ENCODE measurements around the gene PEX3.
"Not testable (repeated sequence)": the region's sequence is repeated elsewhere in the genome, so short reads cannot be mapped to it uniquely, and the experiment has no call there.

Gene PEX3

GRCh38 chr6:143449082-143449713, 1.4 kb upstream of the PEX3 start:
- DNase-seq: no peak

GRCh38 chr6:143449714-143450452, 722 bp upstream of the PEX3 start:
- no peak for DNase-seq

GRCh38 chr6:143451531-143451930, 926 bp downstream of the PEX3 start:
- DNase-seq: no peak

- no peak for DNase-seq
Observed at GRCh38 chr6:143457563-143458359, 7.2 kb downstream of the PEX3 start.

GRCh38 chr6:143465546-143465945, 14.9 kb downstream of the PEX3 start:
- no peak for DNase-seq

- DNase-seq: no peak
Observed at GRCh38 chr6:143468026-143468425, 17.4 kb downstream of the PEX3 start.

GRCh38 chr6:143468823-143469222, 18.2 kb downstream of the PEX3 start:
- not testable (repeated sequence) for DNase-seq

GRCh38 chr6:143471822-143472221, 21.2 kb downstream of the PEX3 start:
- DNase-seq: no peak

- no peak for DNase-seq
Observed at GRCh38 chr6:143476545-143476944, 25.9 kb downstream of the PEX3 start.

GRCh38 chr6:143478479-143479062, 28.0 kb downstream of the PEX3 start:
- DNase-seq: no peak

GRCh38 chr6:143482593-143482992, 32.0 kb downstream of the PEX3 start:
- DNase-seq: no peak

- DNase-seq: no peak
Observed at GRCh38 chr6:143485967-143486366, 35.4 kb downstream of the PEX3 start.

- DNase-seq: no peak
Observed at GRCh38 chr6:143486752-143487151, 36.1 kb downstream of the PEX3 start.

- DNase-seq: no peak
Observed at GRCh38 chr6:143490244-143490643, 39.6 kb downstream of the PEX3 start.

- no peak for DNase-seq
Observed at GRCh38 chr6:143490775-143491174, 40.2 kb downstream of the PEX3 start.

- DNase-seq: no peak
Observed at GRCh38 chr6:143496974-143497373, 46.4 kb downstream of the PEX3 start.

- DNase-seq: no peak
Observed at GRCh38 chr6:143498428-143498827, 47.8 kb downstream of the PEX3 start.

- no peak for DNase-seq
Observed at GRCh38 chr6:143501851-143502250, 51.2 kb downstream of the PEX3 start.

GRCh38 chr6:143504369-143504768, 53.8 kb downstream of the PEX3 start:
- DNase-seq: no peak

- DNase-seq: no peak
Observed at GRCh38 chr6:143505111-143505510, 54.5 kb downstream of the PEX3 start.

- no peak for DNase-seq
Observed at GRCh38 chr6:143505537-143505936, 54.9 kb downstream of the PEX3 start.

- no peak for DNase-seq
Observed at GRCh38 chr6:143506199-143506598, 55.6 kb downstream of the PEX3 start.

- DNase-seq: no peak
Observed at GRCh38 chr6:143506620-143507019, 56.0 kb downstream of the PEX3 start.

Data from NCI-H1930 (cell line).